HG02970 (cell line): ENCODE data around the gene TNFSF9.

Experiments
- ATAC-seq: cut with Tn5 transposase; IDR thresholded peaks from one replicate; pipeline ENCODE4 v1.9.1; 2021; ENCODE audit warnings: mild to moderate bottlenecking, moderate library complexity, moderate number of reproducible peaks; ENCODE audit not compliant: unreplicated experiment, low FRiP score

Gene TNFSF9, protein sequence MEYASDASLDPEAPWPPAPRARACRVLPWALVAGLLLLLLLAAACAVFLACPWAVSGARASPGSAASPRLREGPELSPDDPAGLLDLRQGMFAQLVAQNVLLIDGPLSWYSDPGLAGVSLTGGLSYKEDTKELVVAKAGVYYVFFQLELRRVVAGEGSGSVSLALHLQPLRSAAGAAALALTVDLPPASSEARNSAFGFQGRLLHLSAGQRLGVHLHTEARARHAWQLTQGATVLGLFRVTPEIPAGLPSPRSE

DNA sequence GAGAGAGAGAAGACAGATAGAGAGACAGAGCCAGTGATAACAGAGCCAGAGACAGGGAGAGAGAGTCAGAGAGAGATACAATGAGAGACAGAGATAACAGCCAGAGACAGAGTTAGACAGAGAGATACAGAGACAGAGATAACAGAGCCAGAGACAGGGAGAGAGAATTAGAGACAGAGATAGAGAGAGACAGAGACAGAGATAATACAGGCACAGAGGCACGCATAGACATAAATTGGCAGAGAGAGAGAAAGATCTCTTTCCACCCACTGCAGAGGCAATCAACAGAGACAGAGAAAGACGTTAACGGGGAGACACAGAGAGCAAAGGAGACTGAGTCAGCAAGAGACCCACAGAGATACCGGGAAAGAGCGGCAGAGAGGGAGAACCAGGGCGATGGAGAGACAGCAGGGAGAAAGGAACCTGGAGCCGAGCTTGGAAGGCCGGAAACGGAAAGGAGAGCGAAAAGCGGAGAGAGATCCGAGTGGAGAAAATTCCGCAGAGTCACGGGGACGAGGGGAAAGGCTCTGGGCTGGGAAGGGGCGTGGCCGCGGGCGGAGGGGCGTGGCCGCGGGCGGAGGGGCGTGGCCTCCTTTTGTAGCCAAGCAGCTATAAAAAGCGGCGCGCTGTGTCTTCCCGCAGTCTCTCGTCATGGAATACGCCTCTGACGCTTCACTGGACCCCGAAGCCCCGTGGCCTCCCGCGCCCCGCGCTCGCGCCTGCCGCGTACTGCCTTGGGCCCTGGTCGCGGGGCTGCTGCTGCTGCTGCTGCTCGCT, at the start of gene TNFSF9:
TSS of gene TNFSF9 (plus strand) at position 641 of the 777 bp plus-strand sequence. CDS start at position 652, 11 bp downstream.
- ATAC-seq, result peak; percentile 44

DNA sequence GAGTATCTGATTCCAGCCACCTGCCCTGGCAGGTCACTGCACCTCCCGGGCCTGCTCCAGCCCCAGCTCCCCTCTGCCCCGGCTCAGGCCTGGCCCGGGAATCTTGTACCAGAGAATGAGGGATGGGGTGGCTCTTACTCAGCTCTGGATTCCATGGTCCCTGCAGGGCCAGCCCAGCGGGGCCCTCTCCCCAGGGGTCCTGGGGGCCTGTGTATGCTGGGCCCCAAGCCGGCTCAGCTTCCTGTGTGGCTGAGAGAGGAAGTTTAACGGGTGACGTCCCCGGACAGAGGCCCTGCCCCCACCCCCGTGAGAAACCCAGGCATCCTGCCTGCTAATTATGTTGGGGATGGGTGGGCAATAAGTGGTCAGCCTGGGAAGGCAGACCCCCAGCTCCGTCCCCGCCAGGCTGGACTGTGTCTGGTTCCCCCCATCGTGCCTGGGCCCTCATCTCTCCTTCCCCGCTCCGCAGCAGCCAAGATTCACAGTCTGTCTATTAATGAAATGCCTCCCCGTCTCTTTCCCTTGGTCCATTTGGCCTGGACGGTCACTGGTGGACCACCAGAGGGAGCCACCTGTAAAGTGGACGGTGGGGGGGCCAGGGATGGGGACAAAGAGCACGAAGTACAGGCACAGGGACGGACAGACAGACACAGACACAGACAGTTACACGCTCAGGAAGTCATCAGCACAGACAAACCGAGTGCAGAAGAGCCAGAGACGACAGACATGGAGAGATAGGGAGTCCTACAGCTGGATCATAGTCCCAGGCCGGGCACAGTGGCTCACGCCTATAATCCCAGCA, 49.1 kb upstream of the TNFSF9 start, which contains the start of gene DENND1C:
TSS of gene DENND1C (minus strand) at position 247 of the 802 bp plus-strand sequence. CDS start at position 155, 92 bp downstream.
- ATAC-seq, result no peak

DNA sequence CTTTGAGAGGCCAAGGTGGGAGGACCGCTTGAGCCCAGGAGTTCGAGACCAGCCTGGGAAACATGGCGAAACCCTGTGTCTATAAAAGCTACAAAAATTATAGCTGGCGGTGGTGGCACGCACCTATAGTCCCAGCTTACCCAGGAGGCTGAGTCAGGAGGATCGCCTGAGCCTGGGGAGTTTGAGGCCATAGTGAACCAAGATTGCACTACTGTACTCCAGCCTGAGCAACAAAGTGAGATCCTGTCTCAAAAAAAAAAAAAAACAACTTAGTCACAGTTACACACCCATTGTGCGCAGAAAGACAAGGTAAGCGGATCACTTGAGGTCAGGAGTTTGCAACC, 48.5 kb upstream of the TNFSF9 start:
- no peak for ATAC-seq

DNA sequence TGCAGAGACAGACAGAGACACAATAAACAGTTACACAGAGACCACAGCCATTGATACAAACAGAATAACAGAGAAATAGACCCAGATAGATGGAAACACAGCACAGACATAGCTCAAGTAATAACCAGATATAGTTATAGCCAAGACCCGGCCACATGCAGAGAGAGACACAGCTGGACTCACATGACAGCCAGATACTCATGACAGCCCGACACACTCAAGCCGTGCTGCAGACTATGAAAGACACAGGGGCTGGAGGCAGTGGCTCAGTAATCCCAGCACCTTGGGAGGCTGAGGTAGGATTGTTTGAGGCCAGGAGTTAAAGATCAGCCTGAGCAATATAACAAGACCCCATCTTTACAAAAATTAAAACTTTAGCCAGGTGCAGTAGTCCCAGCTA, 47.6 kb upstream of the TNFSF9 start:
- ATAC-seq, result no peak

DNA sequence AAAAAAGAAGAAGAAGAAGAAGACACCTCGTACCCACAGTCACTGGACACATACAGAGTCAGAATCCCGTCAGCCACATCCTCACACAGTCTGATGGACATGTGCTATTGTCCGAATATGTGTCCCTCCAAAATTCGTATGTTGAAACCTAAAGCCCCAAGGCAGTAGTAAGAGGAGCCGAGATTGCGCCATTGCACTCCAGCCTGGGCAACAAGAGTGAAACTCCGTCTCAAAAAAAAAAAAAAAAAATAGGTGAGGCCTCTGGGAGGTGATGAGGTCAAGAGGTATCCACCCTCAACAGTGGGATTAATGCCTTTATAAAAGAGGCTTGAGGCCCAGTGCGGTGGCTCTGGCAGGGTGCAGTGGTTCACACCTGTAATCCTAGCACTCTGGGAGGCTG, 46.6 kb upstream of the TNFSF9 start:
- no peak for ATAC-seq

DNA sequence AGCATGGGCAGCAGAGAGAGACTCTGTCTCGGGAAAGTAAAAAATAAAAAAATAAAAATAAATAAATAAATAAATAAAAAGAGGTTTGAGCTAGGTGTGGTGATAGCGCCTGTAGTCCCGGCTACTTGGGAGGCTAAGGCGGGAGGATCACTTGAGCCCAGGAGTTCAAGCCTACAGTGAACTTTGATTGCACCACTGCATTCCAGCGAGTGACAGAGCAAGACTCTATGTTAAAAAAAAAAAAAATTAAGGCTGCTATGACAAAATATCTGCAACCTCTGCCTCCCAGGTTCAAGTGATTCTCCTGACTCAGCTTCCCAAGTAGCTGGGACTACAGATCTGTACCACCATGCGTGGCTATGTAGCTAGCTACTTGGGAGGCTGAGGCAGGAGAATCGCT, 46.0 kb upstream of the TNFSF9 start:
- no peak for ATAC-seq

DNA sequence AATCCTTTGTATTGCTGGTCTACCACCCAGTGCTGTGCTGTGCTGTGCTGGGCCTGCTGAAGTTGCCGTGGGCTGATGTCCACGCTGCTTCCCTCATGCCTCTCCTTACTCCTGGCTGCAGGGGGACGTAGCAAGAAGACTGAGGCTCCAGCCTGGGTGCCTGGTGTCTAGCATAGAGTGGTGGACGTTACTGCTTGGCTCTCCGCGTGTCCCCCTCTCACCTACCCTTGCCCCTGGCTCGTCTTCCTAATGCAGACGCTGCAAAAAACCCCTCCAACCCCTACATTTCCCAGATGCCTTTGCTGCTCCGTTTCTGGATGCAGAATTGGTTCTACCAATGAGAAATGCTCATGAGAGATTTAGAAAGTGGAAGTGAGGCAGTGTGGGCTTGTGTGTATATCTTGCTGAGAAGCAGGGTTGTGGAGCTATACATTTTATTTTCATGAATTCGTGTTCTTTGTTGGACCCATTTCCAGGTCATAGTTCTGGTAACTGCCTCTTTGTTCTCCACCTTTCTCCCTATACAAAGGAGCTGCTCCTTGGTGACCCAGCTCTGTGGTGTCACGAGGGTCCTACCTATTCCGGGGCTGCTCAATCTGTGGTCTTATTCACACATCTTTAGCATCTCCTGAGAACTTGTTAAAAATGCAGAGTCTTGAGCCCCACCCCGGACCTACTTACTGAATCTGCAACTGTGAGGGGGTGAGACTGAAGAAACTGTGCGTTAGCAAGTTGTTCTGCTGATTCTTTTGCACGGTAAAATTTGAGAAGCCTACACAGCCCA, 41.4 kb upstream of the TNFSF9 start:
- no peak for ATAC-seq

DNA sequence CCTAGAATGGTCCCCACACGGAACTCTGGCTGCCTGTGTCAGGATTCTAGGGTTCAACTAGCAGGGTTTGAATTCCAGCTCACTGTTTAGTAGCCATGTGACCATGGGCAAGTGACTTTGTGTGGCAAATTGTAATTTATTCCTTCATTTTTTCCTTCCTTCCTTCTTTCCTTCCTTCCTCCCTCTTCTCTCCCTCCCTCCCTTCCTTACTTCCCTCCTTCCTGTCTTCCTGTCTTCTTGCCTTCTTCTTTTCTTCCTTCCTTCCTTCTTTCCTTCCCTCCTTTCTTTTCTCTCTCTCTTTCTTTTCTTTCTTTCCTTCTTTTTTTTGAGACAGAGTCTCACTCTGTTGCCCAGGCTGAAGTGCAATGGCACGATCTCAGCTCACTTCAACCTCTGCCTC, 40.7 kb upstream of the TNFSF9 start:
- no peak for ATAC-seq

DNA sequence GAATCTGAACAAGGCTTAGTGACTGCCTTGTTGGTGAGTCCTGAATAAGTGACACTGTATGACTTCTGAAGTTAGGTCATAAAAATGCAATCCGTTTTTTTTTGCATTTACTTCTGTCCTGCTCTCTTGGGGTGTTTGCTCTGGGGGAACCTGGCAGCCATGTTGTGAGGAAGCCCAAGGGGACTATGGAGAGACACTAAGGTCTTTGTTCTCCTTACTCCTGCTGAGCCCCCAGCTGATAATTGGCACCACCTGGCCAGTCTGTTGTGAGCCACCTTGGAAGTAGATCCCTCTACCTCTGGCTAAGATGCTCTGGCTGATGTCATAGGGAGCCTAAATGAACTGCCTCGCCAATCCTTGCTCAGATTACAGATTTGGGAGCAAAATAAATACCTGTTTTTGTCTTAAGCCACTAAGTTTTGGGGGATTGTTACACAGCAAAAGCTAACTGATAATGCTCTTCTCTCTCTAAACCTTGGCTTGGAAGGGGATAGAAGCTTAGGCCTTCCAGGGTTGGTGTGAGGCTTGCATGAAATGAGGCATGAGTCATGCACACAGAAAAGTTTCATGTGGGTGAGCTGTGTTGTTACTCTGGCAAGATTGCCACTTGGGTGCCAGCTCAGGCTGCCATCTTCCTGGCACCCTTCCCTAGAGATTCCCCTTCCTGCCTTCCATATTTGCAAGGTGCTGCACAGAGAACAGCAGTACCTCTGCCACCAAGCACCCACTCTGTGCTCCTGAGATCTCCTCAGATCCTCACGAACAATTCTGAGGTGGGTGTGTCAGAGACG, 38.8 kb upstream of the TNFSF9 start:
- ATAC-seq, result no peak

DNA sequence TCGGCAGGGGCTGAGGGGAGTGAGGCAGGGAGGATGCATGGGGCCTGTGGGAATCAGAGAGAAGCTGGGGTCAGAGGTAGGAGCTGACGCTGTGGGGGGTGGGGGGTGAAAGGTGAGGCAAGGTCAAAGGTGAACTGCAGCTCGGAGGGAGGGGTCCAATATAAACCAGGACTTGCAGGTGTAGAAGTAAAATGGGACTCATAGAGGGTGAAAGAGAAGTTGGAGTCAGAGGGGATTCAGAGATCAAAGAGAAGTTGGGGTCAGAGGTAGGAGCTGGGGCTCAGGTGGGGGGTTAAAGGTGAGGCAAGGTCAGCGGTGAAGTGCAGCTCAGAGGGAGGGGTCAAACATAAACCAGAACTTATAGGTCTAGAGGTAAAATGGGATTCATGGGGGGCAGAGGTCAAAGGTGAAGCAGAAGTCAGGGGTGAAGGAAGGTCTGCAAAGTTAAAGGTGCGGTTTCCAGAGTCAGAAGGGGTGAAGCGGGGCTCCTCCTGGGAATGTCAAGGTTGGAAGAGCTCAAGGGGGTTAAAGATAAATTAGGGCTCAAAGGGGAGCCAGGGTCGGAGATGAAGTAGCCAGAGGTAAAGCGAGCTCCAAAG, 36.3 kb upstream of the TNFSF9 start:
- no peak for ATAC-seq

DNA sequence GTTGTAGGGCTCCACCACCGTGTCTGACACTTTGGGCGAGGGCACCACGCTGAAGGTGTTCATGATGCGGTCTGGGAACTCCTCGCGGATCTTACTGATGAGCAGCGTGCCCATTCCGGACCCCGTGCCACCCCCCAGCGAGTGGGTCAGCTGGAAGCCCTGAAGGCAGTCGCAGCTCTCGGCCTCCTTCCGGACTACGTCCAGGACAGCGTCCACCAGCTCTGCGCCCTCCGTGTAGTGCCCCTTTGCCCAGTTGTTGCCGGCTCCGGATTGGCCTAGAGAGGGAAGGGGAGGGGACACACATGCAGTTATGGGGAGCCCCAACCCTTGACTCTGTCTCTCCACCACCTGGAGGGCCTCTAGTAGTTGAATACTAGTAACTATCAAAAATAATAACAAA, 34.9 kb upstream of the TNFSF9 start:
- ATAC-seq, result no peak

DNA sequence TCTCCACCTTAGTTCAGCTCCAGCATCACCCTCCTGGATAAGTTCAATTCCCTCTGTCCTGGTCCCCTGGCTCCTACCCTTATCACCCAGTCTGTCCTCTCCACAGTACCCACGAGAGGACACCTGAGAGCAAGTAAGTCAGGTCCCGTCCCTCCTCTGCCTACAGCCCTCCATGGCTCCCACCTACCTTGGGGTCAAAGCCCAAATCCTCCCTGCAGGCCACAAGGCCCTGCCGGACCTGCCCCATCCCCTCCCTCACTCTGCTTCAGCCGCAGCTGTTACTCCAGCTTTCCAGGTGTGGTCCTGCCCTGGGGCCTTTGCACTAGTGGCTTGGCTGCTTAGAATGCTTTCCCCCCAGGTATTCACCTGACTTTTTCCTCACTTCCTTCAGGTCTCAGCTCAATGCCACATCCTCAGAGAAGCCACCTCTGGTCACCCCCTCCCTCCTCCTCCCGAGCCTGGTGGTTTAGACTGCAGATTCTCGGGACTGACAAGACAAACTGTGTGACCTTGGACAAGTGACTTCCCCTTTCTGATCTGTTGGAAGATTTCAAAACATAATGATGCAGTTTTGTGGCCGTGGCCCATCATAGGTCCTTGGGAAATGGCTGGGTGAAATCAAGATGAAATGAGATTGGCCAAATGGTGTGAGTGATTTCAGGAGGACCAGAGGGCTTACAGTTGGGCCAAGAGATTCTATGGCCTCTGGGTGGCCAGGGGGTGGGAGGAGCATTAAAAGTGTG, 32.4 kb upstream of the TNFSF9 start:
- no peak for ATAC-seq

DNA sequence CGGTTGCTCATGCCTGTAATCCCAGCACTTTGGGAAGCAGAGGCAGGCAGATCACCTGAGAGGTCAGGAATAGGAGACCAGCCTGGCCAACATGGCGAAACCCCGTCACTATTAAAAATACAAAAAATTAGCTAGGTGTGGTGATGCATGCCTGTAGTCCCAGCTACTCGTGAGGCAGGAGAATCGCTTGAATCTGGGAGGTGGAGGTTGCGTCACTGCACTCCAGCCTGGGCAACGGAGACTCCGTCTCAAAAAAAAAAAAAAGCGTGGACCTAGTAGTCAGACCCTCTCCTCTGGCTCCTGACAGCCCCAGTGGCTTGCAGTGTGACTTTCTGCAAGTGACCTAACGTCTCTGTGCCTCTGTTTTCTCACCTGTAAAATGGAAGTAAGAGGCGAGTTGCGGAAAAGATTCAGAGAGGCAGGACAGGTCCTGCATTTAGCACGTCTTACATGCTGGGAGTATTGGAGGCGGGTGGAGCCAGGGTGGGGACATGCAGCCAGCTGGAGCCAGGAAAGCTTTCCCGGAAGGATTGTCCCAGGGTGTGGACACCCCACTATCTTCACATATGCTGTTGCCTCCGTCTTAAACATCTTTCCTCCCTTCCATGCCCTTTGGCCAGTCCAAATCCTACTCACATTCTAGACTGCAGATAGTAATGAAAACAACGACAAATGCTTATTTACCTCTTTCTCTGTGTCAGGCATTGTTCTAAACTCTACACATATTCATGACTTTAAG, 31.6 kb upstream of the TNFSF9 start:
- ATAC-seq, result no peak

DNA sequence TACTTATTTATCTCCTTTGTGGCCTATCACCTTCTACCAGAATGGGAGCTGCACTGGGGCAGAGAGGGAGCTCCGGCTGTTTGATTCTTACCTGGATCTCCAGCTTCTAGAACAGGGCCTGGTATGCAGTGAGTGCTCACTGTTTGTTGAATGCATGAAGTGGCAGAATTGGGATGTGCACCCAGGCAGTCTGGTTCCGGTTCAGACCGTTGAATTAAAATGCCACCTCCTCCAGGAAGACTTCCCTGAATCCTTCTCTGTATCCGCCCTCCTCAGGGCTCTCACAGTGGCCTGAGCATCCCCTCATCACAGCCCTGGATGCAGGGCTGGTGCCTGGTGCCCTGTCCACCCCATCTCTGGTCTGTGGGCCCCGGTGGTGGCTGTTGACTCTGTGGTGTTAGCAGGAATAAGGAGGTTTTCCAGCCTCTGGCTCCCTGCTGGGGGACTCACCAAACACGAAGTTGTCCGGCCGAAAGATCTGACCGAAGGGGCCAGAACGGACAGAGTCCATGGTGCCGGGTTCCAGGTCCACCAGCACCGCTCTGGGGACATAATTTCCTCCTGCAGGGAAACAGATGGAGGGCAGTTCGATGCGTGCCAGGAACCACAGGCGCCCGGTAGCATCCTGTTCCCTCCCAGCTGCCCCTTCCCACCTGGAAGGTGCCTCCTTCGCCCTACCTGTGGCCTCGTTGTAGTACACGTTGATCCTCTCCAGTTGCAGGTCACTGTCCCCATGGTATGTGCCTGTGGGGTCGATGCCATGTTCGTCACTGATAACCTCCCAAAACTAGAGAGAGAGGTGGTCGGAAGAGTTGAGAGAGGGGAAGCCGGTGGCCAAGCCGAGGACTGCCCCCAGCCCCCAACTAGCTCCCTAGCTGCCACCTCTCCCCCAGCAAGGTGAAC, 29.7 kb upstream of the TNFSF9 start:
- no peak for ATAC-seq

DNA sequence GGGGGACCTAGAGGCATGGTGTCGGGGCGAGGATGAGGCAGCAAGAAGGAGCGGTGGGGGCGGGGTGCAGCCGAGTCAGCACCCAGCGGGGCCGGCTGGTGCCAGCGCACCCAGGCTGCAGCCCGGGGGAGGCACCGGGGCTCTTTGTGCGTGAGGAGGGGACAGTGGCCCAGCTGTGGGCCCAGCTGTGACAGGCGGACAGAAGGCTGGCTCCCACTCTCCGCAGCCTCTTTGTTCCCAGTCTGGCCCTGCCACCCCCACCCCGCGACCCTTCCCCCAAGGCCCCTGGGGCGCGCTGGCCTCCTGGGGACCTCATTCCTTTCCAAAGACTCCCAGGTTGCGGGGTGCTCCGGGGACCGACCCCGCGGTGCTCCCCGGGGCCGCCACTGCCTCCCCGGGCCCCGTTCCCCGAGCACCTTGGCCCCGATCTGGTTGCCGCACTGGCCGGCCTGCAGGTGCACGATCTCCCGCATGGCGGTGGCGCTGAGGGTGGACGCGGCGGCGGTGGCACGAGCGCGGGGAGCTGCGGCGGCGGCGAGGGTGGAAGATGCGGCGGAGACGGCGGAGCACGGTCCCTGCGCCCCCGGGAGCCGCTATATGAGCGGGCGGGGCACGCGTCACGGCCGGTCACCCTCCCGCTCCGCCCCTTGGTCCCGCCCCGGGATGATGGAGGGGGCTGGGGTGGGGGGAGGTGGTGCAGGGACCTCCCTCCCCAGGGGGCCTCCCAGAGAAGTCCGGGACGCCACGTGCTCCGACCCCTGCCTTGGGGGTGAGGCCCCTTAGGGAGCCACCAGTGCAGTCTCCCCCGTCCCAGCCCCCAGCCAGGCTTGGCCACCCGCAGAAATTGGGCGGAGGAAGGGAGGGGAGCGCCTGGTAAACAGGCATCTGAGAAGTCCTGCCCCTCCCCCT, 28.8 kb upstream of the TNFSF9 start, which contains the start of gene TUBB4A:
TSS of gene TUBB4A (minus strand) at position 570 of the 909 bp plus-strand sequence. CDS start at position 473, 97 bp downstream.
- no peak for ATAC-seq
